A549 (cell line): Measurements from ENCODE around the gene PREX1.

Source experiments
- CEBPB ChIP-seq, 2 experiments: fragments of >200 bp in 1 of 2; sonication (Bioruptor Twin) in 1 of 2; formaldehyde crosslinking in 1 of 2; IDR thresholded peaks; 2 replicates each; pipeline ENCODE4 v1.6.1; 2012 to 2016
- CTCF ChIP-seq: fragments of >200 bp; sonication (Bioruptor Twin); formaldehyde crosslinking; IDR thresholded peaks from 3 replicates; pipeline ENCODE4 v1.5.1; 2016
- E2F6 ChIP-seq: IDR thresholded peaks from 2 replicates; pipeline ENCODE4 v1.6.1; 2012; ENCODE audit warnings: low read depth, borderline replicate concordance
- EHMT2 ChIP-seq: fragments of 200-600 bp; sonication (generic); IDR thresholded peaks from 2 replicates; pipeline ENCODE4 v1.6.1; 2016; ENCODE audit warnings: antibody characterized with exemption, low read depth, mild to moderate bottlenecking, moderate library complexity
- ELK1 ChIP-seq: fragments of 150-350 bp; IDR thresholded peaks from 2 replicates; pipeline ENCODE4 v1.6.1; 2014; ENCODE audit warnings: low read depth, mild to moderate bottlenecking, low read length
- HOXA7 ChIP-seq: fragments of 250-450 bp; sonication (Bioruptor Pico); IDR thresholded peaks from 2 replicates; pipeline ENCODE4 v1.5.0; 2020; ENCODE audit warnings: mild to moderate bottlenecking, moderate library complexity
- JUN ChIP-seq, 2 experiments: fragments of >200 bp; sonication (Bioruptor Twin); formaldehyde crosslinking; IDR thresholded peaks; 2 replicates in 1 of 2; 3 replicates in 1 of 2; pipeline ENCODE4 v1.6.1; 2016 to 2017
- POLR2A ChIP-seq: IDR thresholded peaks from 2 replicates; pipeline ENCODE4 v1.6.1; 2012; ENCODE audit warnings: mild to moderate bottlenecking, low read length
- RFX5 ChIP-seq: fragments of 450-650 bp; IDR thresholded peaks from 2 replicates; pipeline ENCODE4 v1.7.1; 2014; ENCODE audit warnings: antibody characterized with exemption, mild to moderate bottlenecking, moderate library complexity

GRCh38 chr20:48599106-48599747 is 228.6 kb downstream of the PREX1 start:
- TF ChIP-seq POLR2A = no peak
- TF ChIP-seq CEBPB (IDR thresholded peaks at IDR 0.05) = no peak
- no peak for TF ChIP-seq ELK1
- TF ChIP-seq CTCF = no peak
- TF ChIP-seq JUN (IDR thresholded peaks at IDR 0.05) = no peak
- no peak for TF ChIP-seq HOXA7 (CRISPR knock-in tag)
- no peak for TF ChIP-seq RFX5
- TF ChIP-seq E2F6 = no peak
- TF ChIP-seq EHMT2 = no peak
